ENCODE results near the gene CASQ1.

The CASQ1 gene

DNA sequence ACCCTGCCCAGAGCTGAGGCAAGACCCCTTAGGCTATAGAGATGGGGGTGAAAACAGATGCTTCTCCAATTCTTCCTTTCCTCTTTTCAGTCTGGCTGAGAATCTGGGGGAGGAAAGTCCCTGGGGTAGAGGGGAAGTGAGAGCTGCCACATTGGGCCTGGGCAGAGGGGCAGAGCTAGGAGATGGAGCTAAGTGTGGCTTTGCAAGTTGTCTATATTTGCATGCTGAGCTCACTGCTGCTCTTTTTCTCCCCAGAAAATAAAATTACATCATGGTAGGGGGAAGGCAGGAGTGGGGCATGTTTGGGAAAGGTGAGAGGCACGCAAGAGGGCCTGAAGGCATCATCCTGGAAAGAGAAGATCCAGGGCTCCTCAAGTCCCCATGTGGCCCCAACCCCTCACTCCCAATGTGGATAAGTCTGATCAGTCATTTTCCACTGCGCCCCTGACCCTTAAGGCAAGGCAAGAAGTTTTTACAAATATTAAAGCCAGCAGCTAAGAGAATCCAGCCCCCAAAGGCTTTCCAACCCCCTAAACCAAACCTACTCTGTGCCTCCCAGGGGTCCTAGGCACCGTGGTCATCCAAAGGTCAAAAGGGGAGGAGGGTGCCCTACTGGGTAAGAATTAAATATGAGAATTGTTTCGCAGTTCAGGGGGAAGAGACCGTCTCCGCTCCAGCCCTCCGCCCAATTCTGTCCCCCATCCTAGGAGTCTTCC is 14.3 kb downstream of the CASQ1 start:
- peak in 16 of 58 donors; percentile 7 to 65 (median 35) for DNase-seq

DNA sequence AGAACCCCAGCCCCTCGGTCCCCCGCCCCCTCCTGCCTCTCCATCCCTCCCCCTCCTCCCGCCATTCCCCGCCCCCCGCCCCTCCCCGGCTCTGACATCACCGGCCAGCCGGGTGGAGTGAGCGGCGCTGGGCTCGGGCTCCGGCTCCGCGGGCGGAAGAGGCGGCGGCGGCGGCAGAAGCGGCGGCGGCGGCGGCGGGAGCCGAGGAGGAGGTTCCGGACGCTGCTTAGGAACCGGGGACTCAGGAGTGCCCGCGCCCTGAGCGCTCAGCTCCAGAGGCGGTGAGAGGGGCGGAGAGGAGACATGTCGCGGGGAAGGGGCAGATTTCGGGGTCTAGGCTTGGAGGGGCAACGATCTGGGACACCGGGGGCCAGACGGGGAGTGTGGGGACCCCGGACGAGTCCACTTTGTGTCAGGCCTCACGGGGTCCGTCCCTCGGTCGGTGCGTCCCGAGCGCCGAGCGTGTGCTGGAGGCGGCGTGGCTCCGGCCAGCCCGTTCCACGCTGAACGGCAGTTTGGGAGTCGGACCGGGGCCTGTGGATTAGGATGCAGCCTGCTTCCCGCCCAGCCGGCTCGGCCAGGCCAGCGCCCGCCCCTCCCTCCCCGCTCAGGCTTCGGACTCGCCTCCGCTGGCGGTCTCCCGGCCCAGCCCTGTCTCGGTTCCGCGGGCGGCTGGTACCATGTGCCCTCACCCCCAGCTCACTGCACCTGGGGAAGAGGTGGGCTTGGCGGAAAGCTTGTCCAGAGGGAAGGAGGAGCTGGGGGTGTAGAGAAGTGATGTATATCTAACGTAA is 15.1 kb downstream of the CASQ1 start, which contains the start of gene PEA15:
TSS of gene PEA15 (plus strand) at position 143 of the 794 bp plus-strand sequence. CDS start 6,161 bp downstream, outside the sequence.
- DNase-seq = peak in 55 of 58 donors; percentile 21 to 86 (median 70)

DNA sequence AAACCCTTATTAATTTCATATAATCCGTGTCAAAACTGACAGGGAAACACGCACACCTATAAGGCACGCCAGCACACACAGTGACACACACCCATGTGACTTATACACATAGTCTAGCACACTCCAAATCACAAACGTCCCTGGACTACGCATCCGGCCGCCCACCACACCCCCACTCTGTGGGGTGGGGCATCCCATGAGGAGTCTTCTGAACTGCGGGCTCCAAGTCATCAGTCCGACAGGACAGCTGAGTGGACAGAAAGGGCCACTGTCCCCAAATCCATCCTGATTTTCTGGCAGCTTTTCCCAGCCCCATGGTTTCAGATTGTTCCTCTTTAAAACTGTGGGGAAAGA is 15.6 kb downstream of the CASQ1 start:
- peak in 20 of 58 donors; percentile 18 to 65 (median 42) for DNase-seq

DNA sequence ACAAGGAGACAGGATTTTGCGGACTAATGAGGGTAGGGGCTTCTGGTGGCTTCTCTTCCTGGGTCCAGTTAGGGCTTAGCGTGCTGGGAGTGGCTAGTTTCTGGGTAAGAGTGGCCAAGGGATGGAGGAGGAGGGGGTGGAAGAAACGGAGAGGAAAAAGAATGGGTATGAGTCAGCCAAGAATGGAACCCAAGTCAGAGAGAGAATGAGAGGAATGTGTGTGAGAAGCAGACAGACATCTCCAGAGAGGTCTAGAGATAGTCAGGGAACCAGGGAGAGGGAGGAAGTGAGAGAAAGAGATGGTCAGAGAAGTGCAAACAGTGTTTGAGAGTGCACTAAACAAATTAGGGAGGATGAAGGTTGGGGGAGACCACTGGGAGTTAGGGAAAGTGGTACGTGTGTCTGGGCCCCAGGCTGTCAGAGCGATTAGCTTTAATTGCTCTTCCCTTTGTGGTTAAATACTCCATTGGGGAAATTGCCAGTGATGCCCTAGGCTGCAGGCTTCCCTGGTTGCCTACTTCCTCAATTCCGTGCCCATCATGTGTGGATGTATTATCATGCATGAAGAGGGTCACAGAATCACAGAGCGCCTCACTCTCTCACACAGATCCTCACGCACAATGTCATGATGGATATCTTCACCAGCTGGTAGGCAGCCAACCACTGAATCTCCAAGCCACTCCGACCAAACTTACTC is 16.2 kb downstream of the CASQ1 start:
- DNase-seq = peak in 3 of 58 donors; percentile 13 to 31 (median 15)

DNA sequence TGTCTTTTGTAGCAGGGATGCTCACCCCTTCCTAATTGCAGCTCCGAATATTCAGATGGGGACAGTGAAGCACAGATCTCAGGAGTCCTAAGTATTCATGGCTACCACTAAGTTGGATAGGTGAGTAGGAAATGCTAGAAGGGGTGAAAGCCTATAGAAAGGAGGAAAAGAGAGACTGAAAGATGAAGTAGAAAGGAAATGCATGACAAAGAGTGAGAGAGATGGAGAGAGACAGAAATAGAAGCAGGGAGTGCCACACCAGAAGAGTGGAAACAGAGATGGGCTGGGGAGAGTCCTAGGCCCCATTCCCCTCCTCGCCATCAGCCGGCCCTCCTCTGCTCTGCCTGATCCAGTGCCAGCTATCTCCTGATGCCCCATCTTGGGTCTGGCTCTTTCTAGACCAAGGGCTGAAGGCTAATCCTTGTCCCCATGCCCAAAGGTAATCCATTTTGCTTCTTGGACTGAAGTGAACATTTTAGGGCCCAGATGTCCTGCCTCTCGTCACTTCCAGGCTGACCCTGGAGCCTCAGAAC is 16.8 kb downstream of the CASQ1 start:
- DNase-seq = peak in 1 of 58 donors; percentile 8

DNA sequence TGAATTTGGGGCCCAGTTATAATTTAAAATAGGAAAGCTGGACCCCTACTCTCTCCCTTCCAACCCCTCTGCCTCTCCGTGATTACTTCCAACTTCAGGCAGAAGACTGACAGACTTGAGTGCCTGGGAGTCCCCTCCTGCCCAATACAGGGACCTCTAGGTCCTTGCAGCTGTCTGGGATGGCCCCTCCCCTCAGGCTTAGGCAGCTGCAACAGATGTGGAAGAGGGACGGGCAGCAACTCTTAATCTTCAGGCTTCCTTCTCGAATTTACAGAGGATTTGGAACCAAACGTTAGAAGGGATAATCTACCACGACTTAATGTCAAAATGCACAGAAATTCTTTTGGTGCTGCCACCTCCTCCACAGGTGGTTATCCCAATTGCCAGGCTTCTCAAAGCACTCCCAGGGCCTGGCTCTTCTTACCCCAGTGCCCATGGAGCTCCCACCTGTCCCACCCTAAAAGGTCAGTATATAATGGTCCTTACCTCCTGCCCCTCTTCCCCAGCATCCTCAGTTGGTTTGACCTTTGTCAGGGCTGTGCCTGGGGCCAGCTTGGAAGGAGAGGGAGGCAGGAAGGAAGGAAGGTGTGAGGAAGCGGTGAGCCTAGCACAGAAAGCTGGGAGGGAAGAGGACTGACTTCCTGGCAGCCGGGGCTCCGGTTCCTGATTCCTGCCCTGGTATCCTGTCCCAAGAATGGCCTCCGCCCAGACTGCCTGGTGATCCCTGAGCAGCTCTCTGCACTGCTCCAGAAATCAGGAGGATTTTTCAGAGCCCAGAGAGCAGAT is 17.6 kb downstream of the CASQ1 start:
- DNase-seq = no peak

DNA sequence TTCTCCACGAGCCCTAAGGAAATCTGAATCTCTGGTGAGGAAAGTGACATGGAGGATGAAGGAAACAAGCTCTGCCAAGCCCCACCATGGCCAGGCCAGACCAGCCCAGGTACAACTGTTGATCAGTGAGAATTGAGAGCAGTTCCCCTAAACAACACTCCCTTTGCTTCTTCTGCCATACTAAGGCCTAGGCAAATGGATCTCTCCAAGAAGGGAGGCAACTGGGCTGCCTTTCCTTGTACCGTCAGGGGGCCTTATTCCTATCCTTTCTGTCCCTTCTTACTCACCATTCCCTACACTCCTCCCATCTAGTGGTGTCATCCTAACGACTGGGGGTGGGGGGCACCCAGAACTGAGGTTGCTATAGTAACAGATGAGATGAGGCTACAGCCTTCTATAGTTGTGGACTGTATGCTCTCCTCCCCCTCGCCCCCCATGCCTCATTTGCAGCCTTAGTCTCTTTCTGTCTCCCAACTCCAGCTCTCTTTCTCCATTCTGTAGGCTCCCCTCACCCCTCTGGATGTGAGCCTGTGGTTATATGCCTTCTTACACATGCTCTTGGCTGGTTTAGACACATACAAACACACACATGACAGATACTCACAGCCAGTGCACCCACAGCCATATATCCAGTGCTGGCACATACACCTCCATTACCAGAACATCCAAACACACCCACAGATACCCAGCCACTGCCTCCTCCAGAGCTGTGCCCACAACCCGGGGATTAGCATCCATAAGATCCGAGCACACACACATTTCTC is 18.4 kb downstream of the CASQ1 start:
- peak in 15 of 58 donors; percentile 9 to 60 (median 31) for DNase-seq

DNA sequence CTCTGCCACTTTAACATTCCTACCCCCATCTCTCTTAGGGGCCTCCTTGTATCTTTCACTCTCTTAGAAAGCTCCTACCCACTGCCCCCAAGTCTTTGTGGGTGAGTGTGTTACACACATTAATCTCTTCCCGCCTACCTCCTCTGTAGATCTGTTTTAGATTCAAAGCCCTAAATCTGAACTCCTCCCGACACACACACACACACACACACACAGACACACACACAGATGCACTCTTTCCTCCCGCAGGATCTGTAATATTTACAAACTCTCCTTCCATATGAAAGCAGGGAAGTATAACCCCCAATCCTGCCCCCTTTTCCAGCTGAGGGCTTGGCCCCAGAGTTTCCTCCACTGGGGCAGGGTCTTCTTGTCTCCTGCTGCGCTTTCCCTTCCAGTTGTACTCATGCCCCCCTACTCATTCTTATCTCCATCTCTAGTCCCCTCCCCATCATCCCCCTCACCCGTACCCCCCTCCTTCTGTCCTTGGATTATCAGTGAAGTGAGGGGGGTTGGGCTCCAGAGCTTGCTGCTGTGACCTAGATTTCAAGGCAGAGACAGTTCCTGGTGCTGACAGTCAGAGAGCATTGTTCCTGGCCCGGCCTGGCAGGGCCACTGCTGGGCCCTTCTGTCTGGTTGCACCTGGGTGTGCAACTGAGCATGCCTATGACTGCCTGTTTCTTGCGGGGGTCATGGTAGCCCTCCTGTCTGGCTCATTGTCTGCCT is 19.1 kb downstream of the CASQ1 start:
- DNase-seq = peak in 40 of 58 donors; percentile 16 to 78 (median 42)

DNA sequence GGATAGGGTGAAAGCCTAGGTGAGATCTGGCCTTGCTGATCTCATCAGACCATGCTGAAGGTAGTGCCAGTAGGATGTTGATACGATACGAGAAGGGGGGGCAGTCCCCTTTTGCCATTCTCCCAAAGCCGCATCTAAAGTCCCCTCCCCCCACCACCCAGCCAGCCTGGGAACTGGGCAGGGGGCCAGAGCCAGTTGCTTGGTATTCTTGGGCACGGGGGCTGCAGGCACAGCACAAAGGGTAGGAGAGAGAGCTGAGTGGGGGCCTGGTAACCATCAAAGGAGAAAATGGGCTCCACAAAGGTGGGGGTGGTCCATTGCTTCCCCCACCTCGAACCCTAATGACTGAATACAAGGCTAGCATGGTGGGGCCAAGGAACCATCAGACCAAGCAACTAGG is 20.2 kb downstream of the CASQ1 start:
- DNase-seq = peak in 36 of 58 donors; percentile 16 to 71 (median 47)

DNA sequence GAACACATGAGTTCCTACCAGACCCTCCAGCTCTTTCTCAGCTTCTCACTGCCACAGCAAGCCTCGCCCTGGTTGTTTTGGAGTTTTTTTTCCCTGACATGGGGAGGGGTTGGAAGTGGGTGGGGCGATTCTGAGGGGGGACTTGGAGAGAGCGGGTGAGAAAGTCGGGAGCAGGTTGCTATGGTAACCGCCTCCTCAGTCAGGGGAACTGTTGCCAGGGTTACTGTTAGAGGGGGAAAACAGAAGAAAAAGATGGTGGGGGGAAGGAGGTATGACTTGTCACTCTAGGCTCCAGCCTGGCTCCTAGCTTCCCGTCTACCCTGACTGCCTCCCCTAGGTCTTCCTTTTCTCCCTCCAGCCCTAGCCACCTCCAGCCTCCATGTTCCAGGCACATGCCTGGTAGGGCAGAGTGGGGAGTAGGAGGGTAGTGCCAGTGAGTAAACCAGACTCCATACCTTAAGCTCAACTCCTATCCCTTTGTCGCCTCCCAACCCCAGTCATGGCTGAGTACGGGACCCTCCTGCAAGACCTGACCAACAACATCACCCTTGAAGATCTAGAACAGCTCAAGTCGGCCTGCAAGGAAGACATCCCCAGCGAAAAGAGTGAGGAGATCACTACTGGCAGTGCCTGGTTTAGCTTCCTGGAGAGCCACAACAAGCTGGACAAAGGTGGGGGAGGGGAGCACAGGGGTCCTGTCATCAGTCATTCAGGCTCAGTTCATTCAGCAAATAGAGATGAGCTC is 20.8 kb downstream of the CASQ1 start:
- DNase-seq = peak in 46 of 58 donors; percentile 20 to 85 (median 54)

DNA sequence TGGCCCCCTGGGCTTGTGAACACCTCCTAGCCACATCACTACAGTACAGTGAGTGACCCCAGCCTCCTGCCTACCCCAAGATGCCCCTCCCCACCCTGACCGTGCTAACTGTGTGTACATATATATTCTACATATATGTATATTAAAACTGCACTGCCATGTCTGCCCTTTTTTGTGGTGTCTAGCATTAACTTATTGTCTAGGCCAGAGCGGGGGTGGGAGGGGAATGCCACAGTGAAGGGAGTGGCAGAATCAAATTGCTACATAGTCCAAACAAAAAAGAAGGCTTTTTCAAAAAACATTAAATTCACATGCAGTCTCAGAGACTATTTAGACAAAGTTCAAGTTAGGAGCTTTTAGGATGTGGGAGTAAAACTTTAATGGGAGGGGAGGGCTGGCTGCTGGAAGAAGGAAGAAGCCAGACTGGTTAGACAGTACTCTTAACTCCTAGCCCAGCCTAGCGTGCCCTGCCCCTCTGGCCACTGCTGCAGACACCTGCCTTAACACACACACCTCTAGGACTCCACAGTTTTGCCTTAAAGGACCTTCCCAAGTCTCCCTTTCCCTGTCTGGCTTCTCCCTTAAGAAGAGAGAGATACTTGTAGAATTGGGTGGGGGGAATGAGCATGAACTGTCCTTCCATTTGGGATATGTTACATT is 24.2 kb downstream of the CASQ1 start:
- no peak for DNase-seq

DNA sequence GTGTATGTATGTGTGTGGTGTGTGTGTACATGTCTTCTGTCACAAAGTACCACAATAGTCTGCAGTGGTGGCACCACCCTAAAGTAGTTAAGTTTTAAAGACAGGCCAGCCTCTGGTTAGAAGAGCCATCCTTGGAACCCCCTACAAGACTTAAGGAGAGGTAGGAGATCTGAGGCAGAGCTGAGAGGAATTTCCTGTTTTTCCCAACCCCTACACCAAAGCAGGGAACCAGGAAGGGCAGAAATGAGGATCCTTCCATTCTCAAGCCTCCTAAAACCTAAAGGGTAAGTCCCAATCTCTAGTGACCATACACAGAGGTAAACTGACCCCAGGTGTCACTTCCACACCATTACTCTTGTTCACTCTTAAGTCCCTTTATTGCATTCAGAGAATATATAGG is 25.9 kb downstream of the CASQ1 start:
- no peak for DNase-seq

DNA sequence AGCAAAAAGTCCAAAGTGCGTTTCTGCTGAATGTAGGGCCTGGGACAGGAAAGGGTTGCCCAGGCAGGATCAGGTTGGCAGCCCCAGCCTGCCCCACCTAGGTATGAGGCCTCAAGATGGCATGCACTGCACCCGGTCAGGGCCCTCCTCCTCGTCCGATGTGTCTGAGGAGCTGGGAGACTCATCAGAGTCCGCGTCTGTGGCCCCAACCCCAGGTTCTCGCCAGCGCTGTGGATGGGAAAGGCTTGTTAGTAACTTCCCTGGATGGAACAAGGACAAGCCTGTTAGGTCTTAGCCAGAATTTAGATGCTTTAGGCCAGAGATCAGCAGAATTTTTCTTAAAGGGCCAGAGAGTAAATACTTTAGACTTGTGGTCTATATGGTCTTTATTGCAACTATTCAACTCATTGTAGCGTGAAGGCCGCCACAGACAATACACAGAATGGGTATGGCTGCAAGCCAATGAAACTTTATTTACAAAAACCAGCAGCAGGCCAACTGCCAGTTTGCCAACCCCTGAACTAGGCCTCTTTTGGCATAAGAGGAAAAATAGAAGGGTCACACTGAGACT is 27.2 kb downstream of the CASQ1 start:
- peak in 16 of 58 donors; percentile 6 to 43 (median 18) for DNase-seq

DNA sequence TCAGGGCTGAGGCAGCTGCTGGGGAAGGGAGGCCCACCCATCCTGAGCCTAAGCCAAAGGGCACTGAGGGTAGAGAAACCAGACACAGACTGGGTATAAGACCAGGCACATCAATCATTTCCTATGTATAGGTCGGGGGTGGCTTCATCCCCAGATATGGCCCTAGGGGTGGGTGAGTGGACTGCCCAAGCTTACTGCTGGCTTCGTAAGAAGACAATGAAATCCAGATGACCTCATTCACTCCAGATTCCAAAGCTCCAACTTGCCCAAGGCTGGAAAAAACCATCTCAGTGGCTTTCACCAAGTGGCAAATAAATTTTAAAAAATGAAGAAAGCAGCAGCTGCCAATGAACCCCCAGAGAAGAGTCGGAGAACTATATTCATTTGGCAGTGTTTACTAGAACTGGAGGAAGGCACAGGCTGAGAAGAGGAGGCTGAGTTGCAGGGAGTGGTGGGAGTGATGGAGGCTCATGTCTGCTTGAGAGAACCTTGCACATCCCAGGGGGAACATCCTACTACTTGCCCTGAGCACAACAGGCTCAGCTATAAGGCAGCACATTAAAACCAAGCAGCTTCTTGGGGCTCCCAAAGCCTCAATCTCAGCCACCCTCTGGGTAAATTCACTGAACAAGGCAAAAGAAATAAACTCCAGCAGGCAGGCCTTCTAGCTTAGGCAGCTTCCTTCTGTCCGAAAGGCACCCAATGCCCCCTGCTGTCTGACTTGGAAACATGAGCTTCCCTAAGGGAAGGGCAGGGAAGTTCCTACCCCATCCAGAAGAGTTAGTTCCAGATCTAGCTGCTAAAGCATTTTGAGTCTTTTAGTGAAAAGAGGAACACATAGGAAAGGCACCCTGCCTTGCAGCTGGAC is 28.9 kb downstream of the CASQ1 start:
- peak in 46 of 58 donors; percentile 19 to 82 (median 52) for DNase-seq

DNA sequence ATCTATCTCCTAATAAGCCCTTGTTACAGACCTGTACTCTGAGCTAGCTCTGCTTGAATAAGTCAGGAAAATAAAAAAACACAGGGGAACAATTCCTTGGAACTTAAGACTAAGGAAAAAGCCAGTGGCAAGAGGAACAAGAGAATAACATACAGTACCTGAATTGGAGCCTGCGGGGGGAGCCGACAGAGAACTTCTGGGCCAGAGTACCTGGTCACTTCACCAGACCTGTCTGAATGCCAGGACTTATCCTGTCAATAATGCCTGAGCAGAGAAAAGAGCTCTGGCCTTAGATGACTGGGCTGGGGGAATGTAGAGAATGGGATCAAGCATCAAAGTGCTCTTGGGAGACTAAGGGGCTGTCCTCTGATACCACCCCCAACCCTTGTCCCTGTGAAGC is 29.9 kb downstream of the CASQ1 start:
- DNase-seq = no peak

DNA sequence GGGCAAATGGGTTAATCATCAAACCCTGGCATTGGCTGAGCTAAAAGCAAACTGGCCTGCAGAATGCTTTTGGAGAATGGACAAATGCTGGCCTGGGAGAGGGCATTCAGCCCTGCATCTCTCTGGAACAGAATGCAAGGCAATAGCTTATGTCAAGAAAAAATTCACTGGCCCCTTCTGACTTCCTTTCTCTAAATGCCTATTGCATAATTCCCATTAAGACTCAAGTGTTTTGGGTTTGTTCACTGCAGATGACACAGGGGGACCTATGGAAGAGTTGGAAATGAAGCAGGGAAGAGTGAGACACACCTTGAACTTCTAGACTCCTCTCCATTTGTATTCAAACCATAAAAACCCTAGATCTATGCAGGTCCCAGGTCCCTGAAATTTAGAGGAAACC is 30.7 kb downstream of the CASQ1 start:
- no peak for DNase-seq
